ENCODE data around the gene CHD5. TPM values are rescaled to one million over a fixed set of nuclear protein-coding genes. Genes with fewer than 3 reads are reported as not detected.

CHD5 gene
- polyA plus RNA-seq, 1 experiment = 0.02 TPM

GRCh38 chr1:6095511-6096242 lies 84.4 kb downstream of the CHD5 start:
- ChIA-PET POLR2A (interaction anchor here (0.9 kb wide), 1 partner anchor 13 kb away, joined by 3 read pairs; no protein-coding TSS in a partner anchor), CTCF (no interaction called here)
- TF ChIP-seq CTCF (IDR thresholded peaks at IDR 0.05; ENCODE audit: low read depth, low read length) = no peak
- no peaks in the 10 kb centered on the region; the same call in 1 of the 2 replicates for H3K9me3 ChIP-seq (ENCODE audit: control insufficient read depth, insufficient read depth, low read length)
- H3K4me3 ChIP-seq (ENCODE audit: low read depth, low read length) = no peak overlapping the region
- no peak for DNase-seq (ENCODE audit: low read depth, low spot score)
- no peak overlapping the region for H3K27ac ChIP-seq (ENCODE audit: low read depth, low read length)
- H3K27me3 ChIP-seq (ENCODE audit: control insufficient read depth, insufficient read depth, low read length) = peaks cover 3% of the 10 kb centered on the region

GRCh38 chr1:6094801-6095505 lies 85.2 kb downstream of the CHD5 start:
- CTCF ChIA-PET = interaction anchor here (0.5 to 1.5 kb wide), 2 partner anchors 14 to 16 kb away, joined by 3 to 4 read pairs; no protein-coding TSS in a partner anchor
- Histone ChIP-seq H3K27ac (ENCODE audit: low read depth, low read length) (no peak overlapping the region), H3K4me3 (ENCODE audit: low read depth, low read length) (no peak overlapping the region), H3K27me3 (ENCODE audit: control insufficient read depth, insufficient read depth, low read length) (peaks cover 6% of the 10 kb centered on the region), H3K9me3 (ENCODE audit: control insufficient read depth, insufficient read depth, low read length) (no peaks in the 10 kb centered on the region; the same call in 1 of the 2 replicates)
- POLR2A ChIA-PET = interaction anchor here (0.9 kb wide), 1 partner anchor 12 kb away, joined by 3 read pairs; no protein-coding TSS in a partner anchor
- DNase-seq (ENCODE audit: low read depth, low spot score) = no peak
- no peak for TF ChIP-seq CTCF (IDR thresholded peaks at IDR 0.05; ENCODE audit: low read depth, low read length)

GRCh38 chr1:6094246-6094645 lies 85.9 kb downstream of the CHD5 start:
- ChIA-PET CTCF (interaction anchor here (1.5 kb wide), 1 partner anchor 15 kb away, joined by 4 read pairs; no protein-coding TSS in a partner anchor), POLR2A (no interaction called here)
- Histone ChIP-seq H3K4me3 (ENCODE audit: low read depth, low read length) (no peak overlapping the region), H3K27me3 (ENCODE audit: control insufficient read depth, insufficient read depth, low read length) (peaks cover 6% of the 10 kb centered on the region), H3K9me3 (ENCODE audit: control insufficient read depth, insufficient read depth, low read length) (no peaks in the 10 kb centered on the region; the same call in 1 of the 2 replicates), H3K27ac (ENCODE audit: low read depth, low read length) (no peak overlapping the region)
- no peak for DNase-seq (ENCODE audit: low read depth, low spot score)
- no peak for TF ChIP-seq CTCF (IDR thresholded peaks at IDR 0.05; ENCODE audit: low read depth, low read length)

GRCh38 chr1:6093611-6094010 lies 86.5 kb downstream of the CHD5 start:
- H3K4me3 ChIP-seq (ENCODE audit: low read depth, low read length) = no peak overlapping the region
- H3K27me3 ChIP-seq (ENCODE audit: control insufficient read depth, insufficient read depth, low read length) = peaks cover 6% of the 10 kb centered on the region
- ChIA-PET CTCF (interaction anchor here (1.5 kb wide), 1 partner anchor 15 kb away, joined by 4 read pairs; no protein-coding TSS in a partner anchor), POLR2A (no interaction called here)
- no peak overlapping the region for H3K27ac ChIP-seq (ENCODE audit: low read depth, low read length)
- TF ChIP-seq CTCF (IDR thresholded peaks at IDR 0.05; ENCODE audit: low read depth, low read length) = no peak
- no peaks in the 10 kb centered on the region for H3K9me3 ChIP-seq (ENCODE audit: control insufficient read depth, insufficient read depth, low read length)
- DNase-seq (ENCODE audit: low read depth, low spot score) = no peak

- ChIA-PET CTCF (no interaction called here), POLR2A (no interaction called here)
- DNase-seq (ENCODE audit: low read depth, low spot score) = no peak
- H3K27me3 ChIP-seq (ENCODE audit: control insufficient read depth, insufficient read depth, low read length) = peaks cover 6% of the 10 kb centered on the region
- H3K9me3 ChIP-seq (ENCODE audit: control insufficient read depth, insufficient read depth, low read length) = no peaks in the 10 kb centered on the region
- no peak overlapping the region for H3K4me3 ChIP-seq (ENCODE audit: low read depth, low read length)
- no peak for TF ChIP-seq CTCF (IDR thresholded peaks at IDR 0.05; ENCODE audit: low read depth, low read length)
- no peak overlapping the region for H3K27ac ChIP-seq (ENCODE audit: low read depth, low read length)
Observed at GRCh38 chr1:6093071-6093470, 87.0 kb downstream of the CHD5 start.

All from AG04450 (cell line).